ENCODE measurements around the gene DLG2.

DNA sequence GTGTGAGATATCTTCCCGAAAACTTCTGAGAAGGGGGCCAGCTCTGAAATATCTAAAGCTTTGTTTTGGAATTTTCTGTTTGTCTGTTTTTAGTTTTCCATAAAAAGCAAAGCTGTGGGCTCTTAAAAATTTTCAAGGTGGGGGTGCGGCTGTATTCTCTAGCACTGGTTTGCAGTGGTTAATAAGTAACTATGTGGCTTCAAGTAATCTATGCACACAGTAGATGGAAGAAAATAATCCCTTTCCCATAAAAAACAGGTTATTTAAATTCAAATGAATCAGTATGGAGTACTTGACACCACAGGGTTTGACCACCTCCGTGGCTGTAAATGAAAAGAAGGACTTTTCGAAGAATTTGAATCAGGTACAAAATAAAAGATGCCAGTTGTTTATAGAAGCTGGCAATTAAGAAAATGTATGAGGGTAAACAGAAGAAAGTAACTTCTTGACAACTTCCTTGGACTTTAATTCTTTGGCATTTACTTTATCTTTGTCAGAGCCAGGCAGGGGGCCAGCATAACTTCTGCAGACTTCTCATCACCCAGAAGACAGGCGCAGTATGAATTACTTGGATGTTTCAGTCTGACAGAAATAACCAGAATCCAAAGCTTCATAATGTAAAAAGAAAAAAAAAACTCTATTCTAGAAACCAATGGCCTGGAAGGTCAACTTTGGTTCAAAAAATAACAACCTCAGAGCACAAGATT lies 981.0 kb downstream of the DLG2 start:
- TF ChIP-seq, protein P1, sequence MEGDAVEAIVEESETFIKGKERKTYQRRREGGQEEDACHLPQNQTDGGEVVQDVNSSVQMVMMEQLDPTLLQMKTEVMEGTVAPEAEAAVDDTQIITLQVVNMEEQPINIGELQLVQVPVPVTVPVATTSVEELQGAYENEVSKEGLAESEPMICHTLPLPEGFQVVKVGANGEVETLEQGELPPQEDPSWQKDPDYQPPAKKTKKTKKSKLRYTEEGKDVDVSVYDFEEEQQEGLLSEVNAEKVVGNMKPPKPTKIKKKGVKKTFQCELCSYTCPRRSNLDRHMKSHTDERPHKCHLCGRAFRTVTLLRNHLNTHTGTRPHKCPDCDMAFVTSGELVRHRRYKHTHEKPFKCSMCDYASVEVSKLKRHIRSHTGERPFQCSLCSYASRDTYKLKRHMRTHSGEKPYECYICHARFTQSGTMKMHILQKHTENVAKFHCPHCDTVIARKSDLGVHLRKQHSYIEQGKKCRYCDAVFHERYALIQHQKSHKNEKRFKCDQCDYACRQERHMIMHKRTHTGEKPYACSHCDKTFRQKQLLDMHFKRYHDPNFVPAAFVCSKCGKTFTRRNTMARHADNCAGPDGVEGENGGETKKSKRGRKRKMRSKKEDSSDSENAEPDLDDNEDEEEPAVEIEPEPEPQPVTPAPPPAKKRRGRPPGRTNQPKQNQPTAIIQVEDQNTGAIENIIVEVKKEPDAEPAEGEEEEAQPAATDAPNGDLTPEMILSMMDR (conservative IDR thresholded peaks at IDR 0.05 in 1 of 2, IDR thresholded peaks at IDR 0.05 in 1 of 2; ENCODE audit: extremely low read depth in 1 of 2, insufficient read depth in 1 of 2, low read depth in 1 of 2, low read length in 2 of 2): no peak
- no peak for TF ChIP-seq EZH2 (IDR thresholded peaks at IDR 0.05; ENCODE audit: borderline replicate concordance, low read length)
